ENCODE measurements around the gene DRD3.

GRCh38 chr3:114168150-114168549, 10.7 kb downstream of the DRD3 start:
- no peak for TF ChIP-seq MAX (IDR thresholded peaks at IDR 0.05)
- TF ChIP-seq CREB1 (IDR thresholded peaks at IDR 0.05), result no peak
- no peak for TF ChIP-seq CTCF (IDR thresholded peaks at IDR 0.05; ENCODE audit: control extremely low read depth in 1 of 3, insufficient read depth in 1 of 3, low read depth in 1 of 3, low read length in 3 of 3)
- no peak for TF ChIP-seq GTF2F1 (IDR thresholded peaks at IDR 0.05; ENCODE audit: borderline replicate concordance, low read depth, low read length)
- TF ChIP-seq RAD21 (IDR thresholded peaks at IDR 0.05 in 1 of 2, conservative IDR thresholded peaks at IDR 0.05 in 1 of 2; ENCODE audit: low read depth in 2 of 2, low read length in 2 of 2), result no peak
- TF ChIP-seq ATF3 (IDR thresholded peaks at IDR 0.05; ENCODE audit: insufficient read depth, low read depth, low read length), result no peak
- TF ChIP-seq EP300 (IDR thresholded peaks at IDR 0.05; ENCODE audit: borderline replicate concordance in 1 of 2, low read depth in 2 of 2, low read length in 2 of 2), result no peak
- TF ChIP-seq CBX5 (IDR thresholded peaks at IDR 0.05; ENCODE audit: low read depth, low read length), result no peak
- no peak for TF ChIP-seq SP1 (IDR thresholded peaks at IDR 0.05; ENCODE audit: low read depth, low read length)
- no peak for TF ChIP-seq SAP30 (IDR thresholded peaks at IDR 0.05; ENCODE audit: insufficient read depth, insufficient replicate concordance, low read length)
- TF ChIP-seq CTBP2 (IDR thresholded peaks at IDR 0.05; ENCODE audit: borderline replicate concordance, insufficient read depth, insufficient read length, low read length), result no peak
- TF ChIP-seq POLR2AphosphoS5 (IDR thresholded peaks at IDR 0.05; ENCODE audit: low read depth, low read length), result no peak
- TF ChIP-seq CHD1 (IDR thresholded peaks at IDR 0.05; ENCODE audit: low read depth, low read length), result no peak
